Activated CD4-positive, alpha-beta T cell treated with anti-CD3 and anti-CD28 coated beads, Interleukin-2, amount 50 U/mL, for 4 hours (primary cell): Measurements from ENCODE around the gene CCDC78.

Source experiments
- DNase-seq, 2 experiments: peaks; one replicate each; pipeline ENCODE4 v3.0.0-alpha.2; 2020

The CCDC78 gene

GRCh38 chr16:677316-678190 lies 48.7 kb downstream of the CCDC78 start:
- DNase-seq: no peak

GRCh38 chr16:676913-677312 lies 49.3 kb downstream of the CCDC78 start:
- peak in 1 of 2 experiments; percentile 28 for DNase-seq

- DNase-seq: no peak
These were observed 49.7 kb downstream of the CCDC78 start for GRCh38 chr16:676565-676902.

GRCh38 chr16:675884-676564 lies 50.2 kb downstream of the CCDC78 start:
- no peak for DNase-seq

GRCh38 chr16:674968-675883 lies 51.0 kb downstream of the CCDC78 start, which contains the start of gene RHBDL1:
RHBDL1 (plus strand) TSS chr16:675671; CDS start chr16:675791, 120 bp downstream.
- DNase-seq: no peak

GRCh38 chr16:674214-674881 lies 51.9 kb downstream of the CCDC78 start:
- no peak for DNase-seq

GRCh38 chr16:673399-673991 lies 52.7 kb downstream of the CCDC78 start:
- no peak for DNase-seq

- DNase-seq: no peak
These were observed 53.4 kb downstream of the CCDC78 start for GRCh38 chr16:672851-673250.
